BE2C (cell line): ENCODE measurements around the gene SPRN.

Source experiments
- DNase-seq: peaks from one replicate; pipeline ENCODE4 v3.0.0-alpha.2; 2020
- H3K27me3 ChIP-seq: fragments of 250-450 bp; sonication (Bioruptor Pico); 2 replicates; pipeline ENCODE4 v1.5.1; 2020; ENCODE audit warnings: mild to moderate bottlenecking
- H3K36me3 ChIP-seq: fragments of 250-450 bp; sonication (Bioruptor Pico); 2 replicates; pipeline ENCODE4 v1.5.1; 2020; ENCODE audit warnings: mild to moderate bottlenecking
- H3K4me1 ChIP-seq: fragments of 250-450 bp; sonication (Bioruptor Pico); 2 replicates; pipeline ENCODE4 v1.5.1; 2020
- H3K4me3 ChIP-seq: 2 replicates; pipeline ENCODE4 v1.5.1; 2011; ENCODE audit warnings: low read depth, low read length
- H3K9me3 ChIP-seq: fragments of 250-450 bp; sonication (Bioruptor Pico); 2 replicates; pipeline ENCODE4 v1.5.1; 2020
- CTCF ChIP-seq: IDR thresholded peaks from 2 replicates; pipeline ENCODE4 v1.5.1; 2012; ENCODE audit warnings: mild to moderate bottlenecking, low read depth, low read length

SPRN gene

DNA sequence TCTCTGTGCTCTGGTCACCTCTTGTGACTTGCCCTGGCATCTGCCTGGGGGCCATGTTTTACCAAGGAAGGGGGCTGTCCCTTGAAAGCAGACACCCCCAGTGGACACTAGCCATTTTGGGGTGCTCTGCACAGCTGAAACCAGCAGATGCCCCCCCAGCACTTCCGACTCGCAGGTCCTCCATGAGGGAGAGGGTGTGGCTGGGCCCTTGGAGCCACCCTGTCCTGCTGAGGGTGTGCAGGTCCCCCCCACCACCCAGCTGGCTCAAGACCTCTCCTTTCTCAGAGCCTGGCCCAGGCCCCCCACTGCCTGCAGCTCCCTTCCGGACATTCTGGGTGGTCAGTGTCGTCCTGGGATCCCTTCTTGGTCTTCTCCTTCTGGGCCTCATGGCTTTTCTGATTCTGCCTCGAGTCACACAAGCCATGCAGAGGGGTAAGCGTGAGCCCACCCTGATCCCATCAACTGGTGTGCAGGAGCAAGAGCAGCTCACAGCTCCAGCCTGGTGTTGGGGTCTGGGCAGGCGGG is 41.6 kb upstream of the SPRN start:
- Histone ChIP-seq H3K4me3 (no peak overlapping the region), H3K9me3 (no peaks in the 10 kb centered on the region), H3K4me1 (no peaks in the 10 kb centered on the region), H3K27me3 (no peaks in the 10 kb centered on the region), H3K36me3 (no peaks in the 10 kb centered on the region)
- TF ChIP-seq CTCF: no peak
- no peak for DNase-seq

DNA sequence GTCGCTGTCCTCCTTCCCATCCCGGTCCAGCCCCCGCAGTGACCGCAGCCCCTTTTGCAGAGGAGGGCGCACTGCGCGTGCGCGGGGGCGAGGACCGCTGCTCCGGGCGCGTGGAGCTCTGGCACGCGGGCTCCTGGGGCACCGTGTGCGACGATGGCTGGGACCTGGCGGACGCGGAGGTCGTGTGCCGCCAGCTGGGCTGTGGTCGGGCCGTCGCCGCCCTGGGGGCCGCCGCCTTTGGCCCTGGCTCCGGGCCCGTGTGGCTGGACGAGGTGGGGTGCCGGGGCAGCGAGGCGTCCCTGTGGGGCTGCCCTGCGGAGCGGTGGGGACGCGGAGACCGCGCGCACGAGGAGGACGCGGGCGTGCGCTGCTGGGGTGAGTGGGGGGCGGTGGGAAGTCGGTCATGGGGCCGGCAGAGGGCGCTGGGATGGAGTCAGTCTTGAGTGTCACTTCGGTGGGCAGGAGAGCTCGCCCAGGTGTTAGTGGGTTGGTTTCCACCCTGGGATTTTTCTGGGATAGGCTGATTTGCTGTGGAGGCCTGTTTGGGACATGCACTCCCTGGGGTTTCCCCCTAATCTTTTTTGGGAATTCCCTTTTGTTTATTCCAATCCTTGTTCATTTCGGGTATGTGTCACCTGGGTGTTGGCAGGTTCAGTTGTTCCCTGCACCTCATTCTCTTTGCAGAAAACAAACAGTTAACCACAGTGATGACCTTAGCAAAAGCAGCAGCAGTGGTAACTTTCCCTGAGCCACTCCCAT is 40.9 kb upstream of the SPRN start:
- Histone ChIP-seq H3K4me1 (no peaks in the 10 kb centered on the region), H3K27me3 (no peaks in the 10 kb centered on the region), H3K36me3 (no peaks in the 10 kb centered on the region), H3K9me3 (no peaks in the 10 kb centered on the region), H3K4me3 (no peak overlapping the region)
- DNase-seq: no peak
- TF ChIP-seq CTCF: no peak

DNA sequence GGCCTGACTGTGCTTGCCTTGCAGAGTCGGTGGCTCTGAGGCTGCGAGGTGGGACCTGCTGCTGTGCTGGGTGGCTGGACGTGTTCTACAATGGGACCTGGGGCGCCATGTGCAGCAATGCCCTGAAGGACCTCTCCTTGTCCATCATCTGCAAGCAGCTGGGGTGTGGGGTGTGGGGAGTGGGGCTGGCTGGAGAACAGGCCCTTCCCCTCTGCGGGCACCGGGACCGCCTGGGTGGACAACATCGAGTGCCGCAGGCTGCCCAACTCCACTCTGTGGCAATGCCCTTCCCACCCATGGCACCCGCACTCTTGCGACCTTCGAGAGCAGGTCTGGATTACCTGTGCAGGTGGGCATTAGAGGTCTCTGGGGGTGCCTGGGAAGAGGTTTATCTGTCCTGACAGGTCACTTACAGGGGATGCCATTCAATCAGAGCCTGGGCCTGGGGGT is 40.2 kb upstream of the SPRN start:
- Histone ChIP-seq H3K36me3 (no peaks in the 10 kb centered on the region), H3K4me1 (no peaks in the 10 kb centered on the region), H3K9me3 (no peaks in the 10 kb centered on the region), H3K4me3 (no peak overlapping the region), H3K27me3 (no peaks in the 10 kb centered on the region)
- no peak for DNase-seq
- TF ChIP-seq CTCF: no peak

DNA sequence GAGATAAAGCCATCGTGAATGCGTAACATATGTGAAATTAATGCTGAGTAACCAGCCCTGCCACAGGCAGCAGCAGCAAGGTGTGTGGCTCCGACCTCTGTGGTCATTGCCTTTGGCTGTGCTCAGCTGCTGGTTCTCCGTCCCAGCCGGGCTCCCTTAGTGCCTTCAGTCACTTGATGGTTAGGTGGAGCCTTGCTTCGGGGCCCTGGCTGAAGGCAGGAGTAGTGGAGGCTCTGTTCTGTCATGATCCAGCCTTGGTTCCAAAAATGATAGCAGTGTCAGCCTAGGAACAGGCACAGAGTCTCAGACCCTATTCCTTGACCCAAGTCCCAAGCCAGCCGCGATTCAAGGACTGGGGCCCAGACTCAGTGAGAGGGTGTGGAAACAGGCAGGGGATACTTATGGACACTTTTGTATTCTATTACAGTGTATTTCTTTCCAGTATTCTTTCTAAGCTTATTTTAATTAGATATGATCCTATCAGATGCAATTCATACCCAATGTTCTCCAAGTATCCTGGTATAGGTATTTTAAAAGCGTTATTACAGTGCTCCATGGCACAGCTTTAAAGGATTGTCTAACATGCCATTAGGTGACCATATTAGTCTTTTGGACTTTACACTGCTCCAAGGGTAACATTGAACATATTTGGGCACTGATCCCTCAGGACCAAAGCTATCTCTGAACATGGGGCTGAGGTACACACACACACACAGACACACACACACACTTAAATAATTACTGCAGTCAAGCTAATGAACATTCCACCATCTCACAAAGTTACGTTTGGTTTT is 38.3 kb upstream of the SPRN start:
- no peaks in the 10 kb centered on the region for H3K4me1 ChIP-seq
- H3K27me3 ChIP-seq: no peaks in the 10 kb centered on the region
- DNase-seq: no peak
- no peak overlapping the region for H3K4me3 ChIP-seq
- no peaks in the 10 kb centered on the region for H3K9me3 ChIP-seq
- no peaks in the 10 kb centered on the region for H3K36me3 ChIP-seq
- TF ChIP-seq CTCF: no peak

- H3K9me3 ChIP-seq: no peaks in the 10 kb centered on the region
- H3K4me3 ChIP-seq: no peak overlapping the region
- H3K4me1 ChIP-seq: no peaks in the 10 kb centered on the region
- H3K27me3 ChIP-seq: no peaks in the 10 kb centered on the region
- H3K36me3 ChIP-seq: no peaks in the 10 kb centered on the region
- TF ChIP-seq CTCF: no peak
- no peak for DNase-seq
Measured at GRCh38 chr10:133461841-133462240, 37.4 kb upstream of the SPRN start.

GRCh38 chr10:133461027-133461426 is 36.6 kb upstream of the SPRN start:
- no peak for TF ChIP-seq CTCF
- Histone ChIP-seq H3K9me3 (no peaks in the 10 kb centered on the region), H3K36me3 (no peaks in the 10 kb centered on the region), H3K4me3 (no peak overlapping the region), H3K4me1 (no peaks in the 10 kb centered on the region), H3K27me3 (no peaks in the 10 kb centered on the region)
- DNase-seq: no peak
